GM21529 (cell line): Measurements from ENCODE around the gene TNRC18.
"Not testable (repeated sequence)": the region's sequence is repeated elsewhere in the genome, so short reads cannot be mapped to it uniquely, and the experiment has no call there.

Source experiments
- ATAC-seq: cut with Tn5 transposase; IDR thresholded peaks from one replicate; pipeline ENCODE4 v1.9.1; 2021; ENCODE audit not compliant: unreplicated experiment

TNRC18 gene

GRCh38 chr7:5300366-5300765 is 123.3 kb downstream of the TNRC18 start:
- ATAC-seq: no peak

GRCh38 chr7:5296611-5297226 is 126.9 kb downstream of the TNRC18 start:
- ATAC-seq: peak; percentile 59

DNA sequence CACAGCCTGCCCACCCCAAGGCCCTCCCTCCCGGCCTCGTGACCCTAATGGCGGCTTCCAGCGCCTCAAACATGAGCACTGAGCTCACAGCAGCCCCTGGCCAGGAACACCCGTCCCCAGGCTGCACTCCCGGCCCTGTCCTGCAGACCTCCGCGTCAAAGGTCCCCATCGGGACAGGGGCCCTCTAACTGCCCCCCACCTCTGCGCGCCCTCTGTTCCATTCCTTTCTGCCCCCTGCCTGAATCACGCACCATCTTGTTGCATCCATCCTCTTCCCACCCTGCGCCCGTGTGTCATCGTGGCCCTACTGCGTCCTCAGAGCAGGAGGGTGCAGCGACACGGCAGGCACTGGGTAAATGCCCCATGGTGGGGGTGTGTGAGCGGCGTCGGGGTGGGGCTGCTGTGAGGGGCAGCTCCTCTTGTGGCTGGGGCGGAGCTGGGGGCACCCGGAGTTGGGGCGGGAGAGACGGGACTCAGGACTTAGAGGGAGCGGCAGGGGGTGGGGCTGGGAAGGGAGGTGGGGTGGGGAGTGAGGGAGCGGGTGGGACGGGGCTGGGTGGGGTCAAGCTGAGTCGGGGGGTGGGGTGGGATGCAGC is 127.5 kb downstream of the TNRC18 start:
- no peak for ATAC-seq

DNA sequence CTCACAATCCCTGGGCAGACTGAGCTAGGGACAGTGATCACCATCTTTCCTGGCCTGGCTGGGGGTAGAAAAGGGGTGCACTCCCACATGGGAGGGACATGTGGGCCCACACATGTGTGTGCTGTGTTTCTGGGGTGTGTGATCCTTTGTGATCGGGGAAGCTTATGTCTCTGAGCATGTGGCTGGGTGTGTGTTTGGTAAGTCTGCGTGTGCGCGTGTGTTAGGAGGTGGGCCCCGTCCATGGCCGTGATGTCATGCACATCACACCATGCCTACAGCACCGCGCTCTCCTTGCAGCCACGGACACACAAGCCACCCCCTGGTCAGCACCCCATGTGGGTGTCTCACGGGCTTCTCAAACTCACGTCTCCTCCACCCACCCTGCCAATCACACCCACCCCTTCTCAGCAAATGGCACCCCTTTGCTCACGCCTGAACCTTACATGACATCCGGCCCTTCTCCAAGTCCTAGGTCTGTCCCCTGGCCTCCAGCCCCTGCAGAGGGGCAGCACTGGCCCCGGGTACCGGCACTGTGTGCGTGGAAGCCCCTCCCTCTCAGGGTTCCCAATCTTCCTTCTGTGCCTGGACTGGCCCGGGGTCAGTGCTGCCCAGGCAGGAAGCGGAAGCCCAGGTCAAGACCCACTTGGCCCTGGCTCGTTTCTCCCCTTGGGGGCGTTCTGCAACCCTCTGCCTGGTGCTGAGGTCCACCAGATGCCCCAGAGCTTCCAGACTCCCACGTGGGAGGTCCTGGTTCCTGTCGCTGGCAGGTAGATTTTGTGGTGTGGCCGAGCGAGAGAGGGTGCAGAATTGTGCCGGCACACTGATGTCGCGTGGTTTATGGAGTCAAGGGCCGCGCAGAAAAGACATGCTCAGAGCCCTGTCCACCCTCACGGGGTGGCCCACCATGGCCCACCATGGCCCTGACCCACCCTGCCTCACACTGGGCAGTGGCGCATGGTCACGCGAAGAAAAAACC is 128.3 kb downstream of the TNRC18 start:
- no peak for ATAC-seq

DNA sequence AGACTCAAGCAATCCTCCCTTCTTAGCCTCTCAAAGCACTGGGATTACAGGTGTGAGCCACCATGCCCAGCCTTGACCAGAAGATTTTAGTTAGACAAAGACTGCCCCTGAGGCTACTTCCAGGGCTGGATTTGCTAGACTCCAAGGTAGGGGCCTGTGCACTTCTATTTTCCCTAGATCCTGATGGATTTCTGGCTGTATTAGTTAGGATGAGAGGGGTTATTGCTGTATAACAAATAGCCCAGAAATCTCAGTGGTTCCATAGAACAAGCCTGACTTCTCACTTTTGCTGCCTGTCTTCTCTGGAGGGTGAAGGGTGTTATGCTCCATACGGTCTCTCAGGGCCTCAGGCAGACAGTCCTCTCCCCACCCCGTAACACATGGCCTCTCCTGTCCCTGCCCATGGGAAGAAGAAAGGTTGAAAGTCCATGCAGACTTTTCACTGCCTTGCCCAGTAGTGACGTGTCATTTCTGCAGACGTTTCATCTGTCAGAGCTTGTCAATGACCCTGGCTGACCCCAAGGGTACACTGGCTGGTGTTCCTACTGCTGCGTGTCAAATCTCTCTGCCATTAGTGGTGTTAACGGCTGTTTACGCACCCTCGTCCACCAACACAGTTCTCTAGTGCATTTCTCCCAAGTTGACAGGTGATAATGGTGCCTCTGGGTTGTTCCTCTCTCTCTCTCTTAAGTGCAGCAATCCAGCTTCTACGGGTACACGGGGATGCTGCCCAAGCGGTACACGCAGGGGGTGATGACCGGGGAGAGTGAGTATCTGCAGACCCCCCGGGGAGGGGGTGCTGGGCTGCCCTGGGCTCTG is 129.3 kb downstream of the TNRC18 start:
- ATAC-seq: no peak

- ATAC-seq: not testable (repeated sequence)
Observed at GRCh38 chr7:5291711-5292335, 131.8 kb downstream of the TNRC18 start.

DNA sequence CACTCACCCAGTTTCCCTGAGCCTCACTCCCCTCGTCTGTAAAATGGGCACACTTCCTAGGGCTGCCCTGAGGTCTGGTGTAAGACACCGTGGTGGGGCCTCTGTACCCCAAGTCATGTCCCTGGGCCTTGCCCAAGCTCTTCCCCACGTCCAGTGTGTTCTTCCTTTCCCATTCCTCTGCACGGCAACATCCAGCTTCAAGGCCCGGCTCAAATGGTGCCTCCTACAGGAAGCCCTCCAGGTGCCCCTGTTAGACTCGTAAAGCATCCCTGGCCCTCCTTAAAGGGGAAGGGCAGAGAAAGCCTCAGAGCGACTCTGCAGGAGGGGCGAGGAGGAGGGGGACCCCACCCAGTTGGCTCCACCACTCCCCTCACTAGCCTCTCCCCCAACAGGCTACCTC is 132.3 kb downstream of the TNRC18 start:
- ATAC-seq: no peak

DNA sequence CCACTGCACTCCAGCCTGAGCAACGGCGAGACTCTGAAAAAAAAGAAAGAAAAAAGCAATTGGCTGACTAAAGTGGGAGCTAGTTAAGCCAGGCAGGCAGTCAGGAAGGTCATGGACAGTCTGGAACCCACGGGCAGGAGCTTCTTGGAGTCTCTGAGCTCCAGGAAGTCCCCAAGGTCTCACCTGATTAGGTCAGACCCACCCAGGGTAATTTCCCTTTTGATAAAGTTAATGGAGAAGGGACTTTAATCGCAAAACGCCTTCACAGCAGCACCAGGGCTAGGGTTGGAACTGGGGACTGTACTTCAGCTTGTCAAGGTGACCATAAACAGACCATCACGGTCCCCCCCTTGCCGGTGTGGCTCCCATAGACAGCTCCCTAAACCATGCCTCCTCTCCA is 134.3 kb downstream of the TNRC18 start:
- ATAC-seq: no peak

DNA sequence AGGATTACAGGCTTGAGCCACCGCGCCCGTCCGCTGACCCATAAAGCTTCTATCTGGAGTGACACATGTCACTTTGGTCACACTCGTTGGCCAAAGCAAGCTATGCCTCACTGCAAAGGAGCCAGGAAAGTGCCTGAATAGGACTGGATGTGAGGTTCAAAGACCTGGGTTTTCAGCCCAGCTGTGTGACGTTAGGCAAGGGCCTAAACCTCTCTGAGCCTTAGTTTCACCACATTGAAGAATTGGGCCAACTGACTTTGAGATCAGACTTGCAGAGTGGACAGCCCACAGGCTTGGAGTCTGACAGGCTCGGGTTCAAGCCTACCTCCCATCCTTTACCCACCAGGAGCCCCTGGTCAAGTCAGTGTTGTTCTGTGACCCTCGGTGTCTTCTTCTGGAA is 135.1 kb downstream of the TNRC18 start:
- not testable (repeated sequence) for ATAC-seq

DNA sequence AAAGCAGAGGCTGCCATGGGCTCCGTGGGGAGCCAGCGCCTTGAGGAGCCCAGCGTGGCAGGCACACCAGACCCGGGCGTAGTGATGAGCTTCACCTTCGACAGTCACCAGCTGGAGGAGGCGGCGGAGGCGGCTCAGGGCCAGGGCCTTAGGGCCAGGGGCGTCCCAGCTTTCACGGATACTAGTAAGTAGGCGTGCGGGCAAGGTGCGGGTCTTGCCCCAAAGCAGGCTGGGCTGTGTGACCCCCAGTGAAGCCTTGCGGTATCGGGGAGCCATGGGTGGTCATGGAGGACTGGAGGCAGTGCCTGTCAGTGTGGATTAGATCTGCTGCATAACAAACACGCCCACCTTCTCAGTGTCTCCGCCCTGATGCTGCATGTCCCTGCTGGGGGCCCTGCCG is 135.8 kb downstream of the TNRC18 start:
- ATAC-seq: no peak

DNA sequence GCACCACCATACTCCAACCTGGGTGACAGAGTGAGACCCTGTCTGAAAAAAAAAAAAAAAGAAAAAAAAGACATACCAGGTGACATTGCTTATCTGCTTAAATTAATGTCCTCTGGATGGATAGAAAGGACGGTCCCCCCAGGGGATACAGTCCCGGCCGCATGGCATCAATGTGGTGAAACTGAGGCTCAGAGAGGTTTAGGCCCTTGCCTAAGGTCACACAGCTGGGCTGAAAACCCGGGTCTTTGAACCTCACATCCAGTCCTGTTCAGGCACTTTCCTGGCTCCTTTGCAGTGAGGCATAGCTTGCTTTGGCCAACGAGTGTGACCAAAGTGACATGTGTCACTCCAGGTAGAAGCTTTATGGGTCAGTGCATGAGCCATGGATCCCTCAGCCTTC is 136.3 kb downstream of the TNRC18 start:
- not testable (repeated sequence) for ATAC-seq

DNA sequence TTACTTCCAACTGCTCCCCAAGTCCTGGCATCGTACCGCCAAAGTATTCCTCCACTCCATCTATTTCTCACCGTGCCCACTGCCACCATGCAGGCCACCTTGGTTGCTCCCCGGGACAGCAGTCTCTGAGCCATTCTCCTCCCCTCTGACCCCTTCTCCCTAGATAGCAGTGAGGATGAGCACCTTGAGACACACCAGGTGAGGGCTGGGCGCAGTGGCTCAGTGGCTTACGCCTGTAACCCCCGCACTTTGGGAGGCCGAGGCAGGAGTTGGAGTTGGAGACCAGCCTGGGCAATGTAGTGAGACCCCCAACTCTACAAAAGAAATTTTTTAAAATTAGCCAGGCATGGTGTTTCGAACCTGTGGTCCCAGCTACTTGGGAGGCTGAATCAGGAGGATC is 136.7 kb downstream of the TNRC18 start:
- ATAC-seq: no peak

GRCh38 chr7:5284304-5285281 is 139.0 kb downstream of the TNRC18 start:
- no peak for ATAC-seq

- no peak for ATAC-seq
Observed at GRCh38 chr7:5283421-5284303, 140.0 kb downstream of the TNRC18 start.

DNA sequence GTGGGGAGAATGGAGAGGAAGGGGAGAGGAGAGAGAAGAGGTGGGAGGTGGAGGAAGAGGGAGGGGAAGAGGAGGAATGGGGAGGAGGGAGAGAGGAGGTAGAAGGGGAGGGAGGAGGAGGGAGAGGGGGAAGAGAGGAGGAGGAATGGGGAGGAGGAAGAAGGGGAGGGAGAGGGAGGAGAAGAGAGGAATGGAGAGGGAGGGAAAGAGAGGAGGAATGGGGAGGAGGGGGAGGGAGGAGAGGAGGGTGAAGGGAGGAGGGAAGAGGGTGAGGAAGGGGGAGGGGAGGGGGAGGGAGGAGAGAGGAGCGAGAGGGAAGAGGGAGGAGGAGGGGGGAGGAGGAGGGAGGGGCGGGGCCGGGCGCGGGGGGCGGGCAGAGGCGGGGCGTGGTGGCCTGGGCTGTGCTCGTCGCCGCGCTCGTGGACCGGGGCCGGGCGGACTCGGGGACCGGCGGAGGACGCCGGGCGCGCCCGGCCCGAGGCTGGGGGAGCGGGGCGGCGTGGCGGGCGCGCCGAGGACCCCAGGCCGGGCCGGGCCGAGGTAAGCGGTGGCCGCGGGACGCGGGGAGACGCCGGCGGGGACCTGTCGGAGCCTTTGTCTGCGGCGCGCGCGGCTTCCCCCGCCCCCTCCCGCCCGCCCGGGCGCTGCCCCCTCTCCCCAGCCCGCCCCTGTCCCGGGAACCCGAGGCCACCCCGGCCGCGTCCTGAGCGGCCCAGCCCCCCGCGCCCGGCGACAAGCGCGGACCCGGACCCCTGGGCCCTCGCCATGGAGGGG is 140.9 kb downstream of the TNRC18 start, which contains the start of gene SLC29A4:
Gene SLC29A4 (plus strand): TSS at position 401 of the 774 bp plus-strand sequence. CDS start 4,874 bp downstream, outside the sequence.
- ATAC-seq: no peak

- not testable (repeated sequence) for ATAC-seq
Observed at GRCh38 chr7:5281598-5282500, 141.8 kb downstream of the TNRC18 start.
